Stimulated activated naive CD8-positive, alpha-beta T cell treated with anti-CD3 and anti-CD28 coated beads, Interleukin-15, amount 100 ng/mL, for 72 hours (primary cell): Measurements from ENCODE around the gene PIK3R6.
A peak's percentile ranks its signal among the peaks of the same experiment; 100 is the strongest.

Source experiments
- ATAC-seq: fragments of 150-1000 bp; cut with Tn5 transposase; 2 replicates; pipeline ENCODE4 v1.10.0; 2021; ENCODE audit warnings: mild to moderate bottlenecking, moderate library complexity
- DNase-seq, 2 donors: peaks; one replicate each; pipeline ENCODE4 v3.0.0; 2021 to 2022
- H3K27ac Mint-ChIP-seq, 2 donors: one replicate each; pipeline ENCODE4 v1.8.0; 2022; ENCODE audit warnings: mild to moderate bottlenecking in 2 of 2, mixed read lengths in 2 of 2, moderate library complexity in 2 of 2
- H3K27me3 Mint-ChIP-seq: one replicate; pipeline ENCODE4 v1.8.0; 2022; ENCODE audit warnings: mixed read lengths
- H3K4me1 Mint-ChIP-seq: one replicate; pipeline ENCODE4 v1.8.0; 2022; ENCODE audit warnings: mild to moderate bottlenecking, mixed read lengths
- H3K4me3 Mint-ChIP-seq, 2 donors: one replicate each; pipeline ENCODE4 v1.8.0; 2022; ENCODE audit warnings: mild to moderate bottlenecking in 2 of 2, mixed read lengths in 2 of 2, moderate library complexity in 1 of 2
- H3K9me3 Mint-ChIP-seq, 2 donors: one replicate each; pipeline ENCODE4 v1.8.0; 2022; ENCODE audit warnings: mixed read lengths in 2 of 2

PIK3R6 gene

GRCh38 chr17:8898126-8898525, 30.7 kb upstream of the PIK3R6 start:
- ATAC-seq (no peak), DNase-seq (peak in 1 of 2 donors; percentile 3)
- peak overlapping the region; percentile 16 for H3K4me3 Mint-ChIP-seq
- H3K4me1 Mint-ChIP-seq: peaks cover 89% of the 10 kb centered on the region
- H3K27ac Mint-ChIP-seq: no peak overlapping the region
- H3K9me3 Mint-ChIP-seq: no peaks in the 10 kb centered on the region
- H3K27me3 Mint-ChIP-seq: no peaks in the 10 kb centered on the region

DNA sequence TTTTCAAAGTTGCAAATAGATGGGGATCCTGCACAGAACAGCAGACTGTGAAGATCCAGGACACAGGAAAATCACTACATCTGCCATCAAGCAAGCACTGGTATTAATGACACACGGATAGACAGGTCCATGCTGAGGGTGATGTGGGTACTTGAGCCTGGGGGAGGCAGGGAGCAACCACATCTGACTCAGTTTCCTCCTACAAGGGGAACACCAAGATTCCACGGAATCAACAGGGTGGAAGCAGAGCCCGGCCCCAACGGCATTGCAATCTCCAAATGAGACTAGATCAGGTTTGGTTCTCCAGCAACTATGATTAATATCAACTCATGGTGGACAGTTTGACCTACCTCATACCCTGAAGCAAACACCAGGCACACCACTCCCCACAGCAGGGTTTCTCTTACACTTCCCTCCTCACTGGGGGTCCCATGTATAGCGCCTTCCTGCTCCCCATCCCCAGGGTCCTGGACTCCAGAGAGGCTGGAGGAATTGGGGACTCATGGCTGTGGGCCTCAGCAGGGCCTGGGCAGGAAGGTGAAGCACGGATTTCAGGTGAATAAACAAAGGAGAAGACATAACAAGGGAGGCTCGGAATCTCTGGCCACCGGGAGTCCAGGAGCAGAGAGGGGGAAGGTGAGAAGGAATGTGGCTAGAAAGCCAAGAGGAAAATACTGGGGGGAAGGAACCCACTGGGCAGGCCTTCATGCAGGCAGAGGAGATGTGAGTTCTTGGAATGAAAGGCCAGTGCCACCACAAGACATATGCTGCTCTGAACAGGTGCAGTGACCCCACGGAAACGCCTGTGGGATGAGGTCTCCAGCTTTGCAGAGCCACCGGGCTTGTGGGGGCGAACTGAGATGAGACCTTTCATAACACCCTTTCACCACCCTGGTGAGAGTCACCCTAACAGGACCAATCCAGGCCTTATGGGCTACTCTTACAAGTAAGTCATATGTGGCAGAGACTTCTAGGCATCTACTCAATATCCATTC, 29.5 kb upstream of the PIK3R6 start:
- DNase-seq (peak in 1 of 2 donors; percentile 12), ATAC-seq (no peak)
- Mint-ChIP-seq H3K4me1 (peaks cover 99% of the 10 kb centered on the region), H3K27ac (peak overlapping the region in 1 of 2 donors; percentile 23), H3K27me3 (no peaks in the 10 kb centered on the region), H3K9me3 (no peaks in the 10 kb centered on the region), H3K4me3 (peak overlapping the region in 1 of 2 donors; percentile 4)

- Mint-ChIP-seq H3K27me3 (no peaks in the 10 kb centered on the region), H3K4me3 (no peak overlapping the region), H3K27ac (peak overlapping the region in 1 of 2 donors; percentile 4), H3K4me1 (peaks cover 93% of the 10 kb centered on the region), H3K9me3 (no peaks in the 10 kb centered on the region)
- ATAC-seq: no peak
- no peak for DNase-seq
Measured at GRCh38 chr17:8896087-8896486, 28.6 kb upstream of the PIK3R6 start.

DNA sequence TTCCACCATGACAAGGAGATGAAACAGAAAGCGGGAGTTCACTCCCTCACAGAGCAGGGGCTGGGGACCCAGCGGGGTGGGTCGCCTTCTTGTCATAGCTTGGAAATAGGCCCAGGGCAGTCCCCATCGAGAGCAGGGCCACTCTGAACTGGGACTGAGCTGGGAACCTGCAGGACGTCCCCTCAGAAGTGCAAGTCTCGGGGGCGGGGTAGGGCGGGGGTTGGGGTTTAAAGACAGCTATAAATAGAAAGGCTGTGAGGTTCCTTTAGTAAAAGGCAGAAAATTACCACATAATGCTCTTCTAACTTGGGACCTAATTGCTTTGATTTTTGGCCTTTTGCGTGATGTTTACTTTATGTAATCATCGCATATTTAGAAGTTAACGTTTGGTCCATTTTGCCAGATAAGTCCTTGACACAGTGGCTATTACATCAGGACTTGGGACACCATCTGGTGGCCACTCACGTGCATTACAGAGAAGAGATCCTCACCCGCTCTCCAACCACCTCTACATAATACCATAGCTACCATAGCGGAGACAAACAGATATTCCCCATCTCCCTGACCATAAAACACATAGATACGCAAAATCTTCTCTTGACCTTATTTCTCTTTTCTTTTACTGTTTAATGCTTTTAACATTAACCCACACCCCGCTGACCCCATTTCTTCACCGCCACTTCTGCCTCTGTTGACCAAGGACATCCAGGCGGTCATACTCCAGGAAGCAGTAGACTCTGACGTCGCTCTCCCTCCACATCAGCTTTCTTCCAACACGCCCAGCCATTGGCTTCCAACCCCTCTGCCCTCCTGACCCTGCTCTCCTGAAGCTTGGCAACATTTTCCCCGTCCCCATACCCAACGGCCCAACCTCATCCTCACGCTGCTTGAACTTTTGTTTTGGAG, 27.5 kb upstream of the PIK3R6 start:
- Mint-ChIP-seq H3K4me3 (peak overlapping the region; percentile 53 to 68), H3K4me1 (peaks cover 86% of the 10 kb centered on the region), H3K9me3 (no peaks in the 10 kb centered on the region), H3K27ac (peak overlapping the region; percentile 71 to 82), H3K27me3 (no peaks in the 10 kb centered on the region)
- ATAC-seq: peak; percentile 39
- DNase-seq: peak; percentile 43 to 63

GRCh38 chr17:8894202-8894671, 26.8 kb upstream of the PIK3R6 start:
- ATAC-seq: no peak
- Mint-ChIP-seq H3K27me3 (no peaks in the 10 kb centered on the region), H3K27ac (peak overlapping the region in 1 of 2 donors; percentile 77), H3K4me3 (peak overlapping the region in 1 of 2 donors; percentile 28), H3K4me1 (peaks cover 82% of the 10 kb centered on the region), H3K9me3 (no peaks in the 10 kb centered on the region)
- DNase-seq: no peak

DNA sequence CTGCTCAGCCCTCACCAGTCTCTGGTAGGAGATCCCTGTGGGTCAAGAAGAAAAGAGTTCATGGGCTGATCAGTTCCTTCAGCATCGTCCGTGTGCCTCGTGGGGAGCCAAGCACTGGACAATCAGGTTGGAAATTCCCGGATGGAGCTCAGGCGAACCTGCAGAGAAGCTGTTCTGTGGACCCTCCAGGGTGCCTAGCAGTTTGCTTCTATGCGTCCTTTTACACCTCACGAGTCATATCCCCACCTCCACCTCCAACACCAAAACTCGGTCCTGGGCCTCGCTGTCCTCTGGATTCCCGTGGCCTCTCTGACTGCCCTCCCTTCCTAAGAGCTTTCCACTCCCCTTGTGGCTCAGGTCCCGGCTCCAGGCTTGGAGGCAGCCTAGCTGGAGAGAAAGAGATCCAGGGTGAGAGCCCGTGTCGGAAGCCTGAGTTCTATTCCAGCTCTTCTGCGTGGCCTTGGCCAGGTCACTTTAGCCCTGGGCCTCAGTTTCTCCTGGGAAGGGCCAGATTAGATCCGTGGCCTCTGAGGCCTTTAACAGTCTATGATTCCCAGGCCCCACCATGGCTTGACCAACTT, 26.2 kb upstream of the PIK3R6 start:
- peaks cover 82% of the 10 kb centered on the region for H3K4me1 Mint-ChIP-seq

GRCh38 chr17:8893059-8893458, 25.6 kb upstream of the PIK3R6 start:
- H3K4me3 Mint-ChIP-seq: no peak overlapping the region
- no peak overlapping the region for H3K27ac Mint-ChIP-seq
- DNase-seq (no peak), ATAC-seq (no peak)
- H3K9me3 Mint-ChIP-seq: no peaks in the 10 kb centered on the region
- no peaks in the 10 kb centered on the region for H3K27me3 Mint-ChIP-seq
- peaks cover 76% of the 10 kb centered on the region for H3K4me1 Mint-ChIP-seq

More for the DNA sequence above, 26.2 kb upstream of the PIK3R6 start:
- Mint-ChIP-seq H3K4me3 (no peak overlapping the region), H3K9me3 (no peaks in the 10 kb centered on the region), H3K27me3 (no peaks in the 10 kb centered on the region), H3K27ac (no peak overlapping the region)
- DNase-seq (no peak), ATAC-seq (no peak)

GRCh38 chr17:8892338-8892690, 24.8 kb upstream of the PIK3R6 start:
- DNase-seq: no peak
- Mint-ChIP-seq H3K4me1 (peaks cover 68% of the 10 kb centered on the region), H3K27ac (peak overlapping the region in 1 of 2 donors; percentile 1), H3K4me3 (peak overlapping the region in 1 of 2 donors; percentile 11), H3K9me3 (no peaks in the 10 kb centered on the region), H3K27me3 (no peaks in the 10 kb centered on the region)
- peak; percentile 70 for ATAC-seq

GRCh38 chr17:8890671-8891070, 23.2 kb upstream of the PIK3R6 start:
- Mint-ChIP-seq H3K27me3 (no peaks in the 10 kb centered on the region), H3K4me1 (peaks cover 58% of the 10 kb centered on the region), H3K4me3 (no peak overlapping the region), H3K27ac (no peak overlapping the region), H3K9me3 (no peaks in the 10 kb centered on the region)
- no peak for ATAC-seq
- DNase-seq: no peak

GRCh38 chr17:8889458-8890210, 22.2 kb upstream of the PIK3R6 start:
- Mint-ChIP-seq H3K27ac (peak overlapping the region in 1 of 2 donors; percentile 54), H3K4me3 (no peak overlapping the region), H3K9me3 (no peaks in the 10 kb centered on the region), H3K4me1 (peaks cover 47% of the 10 kb centered on the region), H3K27me3 (no peaks in the 10 kb centered on the region)
- no peak for DNase-seq
- ATAC-seq: no peak

DNA sequence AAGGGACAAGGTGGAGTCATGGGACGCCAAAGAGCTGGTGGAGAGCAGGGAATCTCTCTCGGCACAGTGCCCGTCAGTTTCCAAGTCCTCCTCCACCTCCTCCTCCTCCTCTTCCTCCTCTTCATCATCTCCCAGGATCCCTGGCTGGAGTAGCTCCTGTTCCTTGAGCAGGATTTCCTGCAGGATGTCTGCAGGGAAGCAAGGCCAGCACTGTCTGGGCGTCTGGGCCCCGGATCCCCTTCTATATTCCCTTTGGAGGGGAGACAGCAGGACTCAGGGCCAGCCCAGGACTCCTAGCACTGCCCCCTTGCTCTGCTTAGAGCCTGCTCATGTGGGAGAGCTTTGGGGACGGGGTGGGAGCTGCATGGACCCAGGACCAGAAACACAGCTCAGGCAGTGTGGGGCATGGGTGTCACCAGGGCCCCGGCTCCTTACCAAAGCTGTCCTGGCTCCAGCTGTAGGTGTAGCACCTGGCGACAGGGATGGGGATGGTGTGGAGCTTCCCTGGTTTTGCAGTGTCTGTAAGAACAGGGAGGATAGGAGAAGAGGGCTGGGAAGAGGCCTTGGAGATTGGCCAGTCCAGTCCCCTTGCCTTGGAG, 21.3 kb upstream of the PIK3R6 start:
- peak overlapping the region in 1 of 2 donors; percentile 72 for H3K27ac Mint-ChIP-seq
- no peak for DNase-seq
- no peaks in the 10 kb centered on the region for H3K9me3 Mint-ChIP-seq

DNA sequence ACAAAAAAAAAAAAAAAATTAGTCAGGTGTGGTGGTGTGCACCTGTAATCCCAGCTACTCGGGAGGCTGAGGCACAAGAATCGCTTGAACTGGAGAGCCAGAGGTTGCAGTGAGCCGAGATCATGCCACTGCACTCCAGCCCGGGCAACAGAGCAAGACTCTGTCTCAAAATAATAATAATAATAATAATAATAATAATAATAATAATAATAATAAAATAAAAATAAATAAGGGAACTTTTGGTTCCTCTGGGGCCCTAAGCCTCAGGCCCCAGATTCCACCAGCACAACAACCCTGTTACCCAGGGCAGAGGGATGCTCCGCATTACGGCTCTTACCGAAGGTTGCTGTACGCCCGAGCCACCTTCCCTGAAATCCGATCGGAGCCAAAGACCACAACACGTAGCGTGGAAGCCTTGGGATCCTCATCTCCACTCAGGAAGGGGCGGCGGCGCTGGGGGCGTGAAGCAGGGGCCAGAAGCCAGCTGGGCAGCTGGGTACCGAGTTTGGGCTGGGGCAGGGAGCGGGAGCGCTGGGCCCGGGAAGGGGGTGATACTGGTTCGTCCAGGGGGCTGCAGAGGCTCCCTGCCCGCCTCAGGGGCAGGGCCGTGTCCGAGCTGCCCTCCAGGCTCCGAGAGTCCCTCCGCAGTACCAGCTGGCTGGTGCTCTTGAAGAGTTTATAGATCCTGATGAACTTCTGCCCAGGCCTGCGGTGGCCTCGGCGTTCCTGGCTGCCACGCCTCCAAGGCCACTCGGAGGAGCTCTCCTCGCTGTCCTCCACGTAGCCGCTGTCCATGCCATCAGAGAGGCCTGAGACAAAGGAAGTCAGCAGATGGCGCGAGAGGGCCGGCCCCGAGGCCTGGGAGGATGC, 20.6 kb upstream of the PIK3R6 start:
- H3K4me1 Mint-ChIP-seq: peaks cover 32% of the 10 kb centered on the region
- H3K9me3 Mint-ChIP-seq: no peaks in the 10 kb centered on the region
- H3K27me3 Mint-ChIP-seq: no peaks in the 10 kb centered on the region
- no peak for ATAC-seq
- no peak for DNase-seq
- H3K4me3 Mint-ChIP-seq: no peak overlapping the region
- H3K27ac Mint-ChIP-seq: peak overlapping the region in 1 of 2 donors; percentile 87

More for the DNA sequence above, 21.3 kb upstream of the PIK3R6 start:
- peaks cover 39% of the 10 kb centered on the region for H3K4me1 Mint-ChIP-seq
- H3K4me3 Mint-ChIP-seq: no peak overlapping the region
- no peak for ATAC-seq
- no peaks in the 10 kb centered on the region for H3K27me3 Mint-ChIP-seq

DNA sequence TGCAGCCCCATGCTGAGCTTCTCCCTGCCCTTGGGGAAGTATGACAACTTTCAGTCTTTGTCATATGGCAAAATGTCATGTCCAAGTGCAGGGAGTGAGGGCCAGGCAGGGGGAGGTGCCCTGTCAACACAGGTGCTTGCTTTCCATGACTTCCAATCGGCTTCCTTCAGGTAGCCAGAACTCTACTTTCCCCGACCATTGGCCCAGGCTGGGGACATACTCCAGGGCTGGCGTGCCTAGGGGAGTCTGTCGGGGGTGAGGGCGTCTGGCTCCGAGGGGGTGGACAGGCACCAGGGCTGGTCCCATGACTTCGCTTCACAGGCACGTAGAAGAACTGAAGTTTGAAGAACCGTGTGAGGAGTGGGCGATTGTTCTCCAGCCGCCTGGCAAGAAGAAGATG, 19.8 kb upstream of the PIK3R6 start:
- no peak overlapping the region for H3K27ac Mint-ChIP-seq
- no peaks in the 10 kb centered on the region for H3K9me3 Mint-ChIP-seq
- no peak for DNase-seq
- peaks cover 25% of the 10 kb centered on the region for H3K4me1 Mint-ChIP-seq
- H3K27me3 Mint-ChIP-seq: no peaks in the 10 kb centered on the region
- ATAC-seq: no peak
- no peak overlapping the region for H3K4me3 Mint-ChIP-seq
